ENCODE measurements around the gene CAPG. TPM values are rescaled to one million over a fixed set of nuclear protein-coding genes. Genes with fewer than 3 reads are reported as not detected.

Gene CAPG
- total RNA-seq, 6 experiments from 2014 or later = 10.7 to 49.6 (median 13.6) TPM

- H3K27ac Mint-ChIP-seq = no peak overlapping the region
- H3K9me3 Mint-ChIP-seq = no peaks in the 10 kb centered on the region
- no peak for DNase-seq
- peaks cover 9% of the 10 kb centered on the region for H3K4me1 Mint-ChIP-seq (ENCODE audit: low read depth)
- H3K36me3 Mint-ChIP-seq (ENCODE audit: low read depth) = no peaks in the 10 kb centered on the region
- no peak overlapping the region for H3K4me3 Mint-ChIP-seq
- peaks cover 2% of the 10 kb centered on the region; the same call in 1 of the 2 replicates for H3K27me3 Mint-ChIP-seq (ENCODE audit: insufficient read depth)
- TF ChIP-seq CTCF (IDR thresholded peaks at IDR 0.05) = no peak
Observed at GRCh38 chr2:85431570-85432205, 21.5 kb upstream of the CAPG start.

- Mint-ChIP-seq H3K9me3 (no peaks in the 10 kb centered on the region), H3K4me1 (ENCODE audit: low read depth) (peaks cover 9% of the 10 kb centered on the region), H3K27ac (no peak overlapping the region), H3K36me3 (ENCODE audit: low read depth) (no peaks in the 10 kb centered on the region), H3K4me3 (no peak overlapping the region), H3K27me3 (ENCODE audit: insufficient read depth) (no peaks in the 10 kb centered on the region)
- DNase-seq = no peak
- TF ChIP-seq CTCF (IDR thresholded peaks at IDR 0.05) = no peak
Observed at GRCh38 chr2:85430752-85431569, 20.8 kb upstream of the CAPG start.

- Mint-ChIP-seq H3K4me1 (ENCODE audit: low read depth) (peaks cover 9% of the 10 kb centered on the region), H3K36me3 (ENCODE audit: low read depth) (no peaks in the 10 kb centered on the region), H3K27me3 (ENCODE audit: insufficient read depth) (no peaks in the 10 kb centered on the region), H3K9me3 (no peaks in the 10 kb centered on the region), H3K4me3 (no peak overlapping the region), H3K27ac (no peak overlapping the region)
- no peak for DNase-seq
- TF ChIP-seq CTCF (IDR thresholded peaks at IDR 0.05) = no peak
Observed at GRCh38 chr2:85429924-85430289, 19.7 kb upstream of the CAPG start.

- Mint-ChIP-seq H3K36me3 (ENCODE audit: low read depth) (no peaks in the 10 kb centered on the region), H3K4me1 (ENCODE audit: low read depth) (peaks cover 9% of the 10 kb centered on the region), H3K4me3 (no peak overlapping the region), H3K9me3 (no peaks in the 10 kb centered on the region), H3K27me3 (ENCODE audit: insufficient read depth) (no peaks in the 10 kb centered on the region), H3K27ac (no peak overlapping the region)
- TF ChIP-seq CTCF (IDR thresholded peaks at IDR 0.05) = no peak
- no peak for DNase-seq
Observed at GRCh38 chr2:85429213-85429923, 19.2 kb upstream of the CAPG start.

- no peak for DNase-seq
- H3K4me3 Mint-ChIP-seq = no peak overlapping the region
- no peaks in the 10 kb centered on the region for H3K36me3 Mint-ChIP-seq (ENCODE audit: low read depth)
- no peaks in the 10 kb centered on the region for H3K9me3 Mint-ChIP-seq
- no peaks in the 10 kb centered on the region for H3K27me3 Mint-ChIP-seq (ENCODE audit: insufficient read depth)
- no peak overlapping the region for H3K27ac Mint-ChIP-seq
- TF ChIP-seq CTCF (IDR thresholded peaks at IDR 0.05) = no peak
- peaks cover 1% of the 10 kb centered on the region for H3K4me1 Mint-ChIP-seq (ENCODE audit: low read depth)
Observed at GRCh38 chr2:85428343-85428881, 18.2 kb upstream of the CAPG start.
